ENCODE data around the gene MAPK1IP1L. TPM values are rescaled to one million over a fixed set of nuclear protein-coding genes. Genes with fewer than 3 reads are reported as not detected.

Gene MAPK1IP1L
- total RNA-seq, 1 experiment from 2014 or later = 69.4 TPM

Other genes starting within 250 kb of the MAPK1IP1L start
- 18.2 and 19.4 TPM in 2 replicates for gene GCH1, start 148.8 kb upstream of the MAPK1IP1L start, total RNA-seq (2014; rRNA removed; shearing (Covaris generic))
- 31.0 and 32.5 TPM in 2 replicates for gene WDHD1, start 24.5 kb upstream of the MAPK1IP1L start, total RNA-seq (2014; rRNA removed; shearing (Covaris generic))
- 18.9 and 21.2 TPM in 2 replicates for gene SOCS4, start 24.4 kb upstream of the MAPK1IP1L start, total RNA-seq (2014; rRNA removed; shearing (Covaris generic))
- 86.6 and 88.5 TPM in 2 replicates for gene LGALS3, start 77.6 kb downstream of the MAPK1IP1L start, total RNA-seq (2014; rRNA removed; shearing (Covaris generic))
- gene DLGAP5, start 139.9 kb downstream of the MAPK1IP1L start, total RNA-seq (2014; rRNA removed; shearing (Covaris generic)) = 155 and 171 TPM in 2 replicates
- 16.9 and 24.1 TPM in 2 replicates for gene FBXO34, start 219.8 kb downstream of the MAPK1IP1L start, total RNA-seq (2014; rRNA removed; shearing (Covaris generic))

Data from Daoy (cell line).